Measurements from ENCODE around the gene NCOA3.

DNA sequence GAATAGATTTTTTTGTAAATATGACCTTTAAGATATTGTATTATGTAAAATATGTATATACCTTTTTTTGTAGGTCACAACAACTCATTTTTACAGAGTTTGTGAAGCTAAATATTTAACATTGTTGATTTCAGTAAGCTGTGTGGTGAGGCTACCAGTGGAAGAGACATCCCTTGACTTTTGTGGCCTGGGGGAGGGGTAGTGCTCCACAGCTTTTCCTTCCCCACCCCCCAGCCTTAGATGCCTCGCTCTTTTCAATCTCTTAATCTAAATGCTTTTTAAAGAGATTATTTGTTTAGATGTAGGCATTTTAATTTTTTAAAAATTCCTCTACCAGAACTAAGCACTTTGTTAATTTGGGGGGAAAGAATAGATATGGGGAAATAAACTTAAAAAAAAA lies 152.7 kb downstream of the NCOA3 start:
- TF ChIP-seq, protein P1, sequence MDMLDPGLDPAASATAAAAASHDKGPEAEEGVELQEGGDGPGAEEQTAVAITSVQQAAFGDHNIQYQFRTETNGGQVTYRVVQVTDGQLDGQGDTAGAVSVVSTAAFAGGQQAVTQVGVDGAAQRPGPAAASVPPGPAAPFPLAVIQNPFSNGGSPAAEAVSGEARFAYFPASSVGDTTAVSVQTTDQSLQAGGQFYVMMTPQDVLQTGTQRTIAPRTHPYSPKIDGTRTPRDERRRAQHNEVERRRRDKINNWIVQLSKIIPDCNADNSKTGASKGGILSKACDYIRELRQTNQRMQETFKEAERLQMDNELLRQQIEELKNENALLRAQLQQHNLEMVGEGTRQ (IDR thresholded peaks at IDR 0.05; ENCODE audit: low read length), result no peak
- TF ChIP-seq, protein P2, sequence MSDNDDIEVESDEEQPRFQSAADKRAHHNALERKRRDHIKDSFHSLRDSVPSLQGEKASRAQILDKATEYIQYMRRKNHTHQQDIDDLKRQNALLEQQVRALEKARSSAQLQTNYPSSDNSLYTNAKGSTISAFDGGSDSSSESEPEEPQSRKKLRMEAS (IDR thresholded peaks at IDR 0.05), result no peak
- TF ChIP-seq RBBP5 (IDR thresholded peaks at IDR 0.05; ENCODE audit: borderline replicate concordance, low read depth, low read length), result no peak
- TF ChIP-seq POLR2AphosphoS5 (IDR thresholded peaks at IDR 0.05; ENCODE audit: low read depth, low read length), result no peak
